ENCODE measurements around the gene SYNJ2. TPM values are rescaled to one million over a fixed set of nuclear protein-coding genes. Genes with fewer than 3 reads are reported as not detected.
A peak's percentile ranks its signal among the peaks of the same experiment; 100 is the strongest.

SYNJ2 gene
- total RNA-seq, 2 experiments from 2014 or later = 42.4 to 42.7 TPM

GRCh38 chr6:158011980-158012566, 30.4 kb downstream of the SYNJ2 start:
- Mint-ChIP-seq H3K4me1 (ENCODE audit: low read depth) (peaks cover 75% of the 10 kb centered on the region), H3K27me3 (ENCODE audit: low read depth) (no peaks in the 10 kb centered on the region), H3K9me3 (no peaks in the 10 kb centered on the region), H3K36me3 (ENCODE audit: low read depth) (peaks cover 20% of the 10 kb centered on the region), H3K27ac (no peak overlapping the region), H3K4me3 (no peak overlapping the region)
- intact Hi-C loops (cut with micrococcal nuclease) = no loop called here
- CTCF ChIA-PET = interaction anchor here (2.9 kb wide), 1 partner anchor 14 kb away, joined by 11 read pairs; no protein-coding TSS in a partner anchor
- DNase-seq = no peak

DNA sequence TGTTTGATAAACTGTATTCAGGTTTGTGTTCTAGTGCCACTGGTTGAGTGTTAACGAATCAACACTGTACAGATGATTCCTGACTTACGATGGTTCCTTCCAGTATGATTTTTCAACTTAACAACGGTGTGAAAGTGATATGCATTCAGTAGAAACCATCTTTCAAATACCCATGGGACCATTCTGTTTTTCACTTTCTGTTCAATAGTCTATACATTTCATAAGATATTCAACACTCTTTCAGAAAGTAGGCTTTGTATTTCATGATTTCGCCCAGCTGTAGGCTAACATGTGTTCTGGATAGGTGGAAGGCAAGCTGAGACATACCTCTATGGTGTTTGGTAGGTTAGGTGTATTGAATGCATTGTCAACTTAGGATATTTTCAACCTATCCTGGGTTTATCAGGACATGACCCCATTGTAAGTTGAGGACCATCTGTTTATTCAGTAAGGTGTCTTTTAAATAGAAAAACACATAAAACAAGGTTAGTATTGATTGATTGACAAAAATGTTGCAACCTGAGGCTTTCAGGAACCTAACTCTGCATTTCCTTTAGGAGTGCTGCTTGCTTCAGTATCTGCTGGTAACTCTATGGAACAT, 32.3 kb downstream of the SYNJ2 start:
- Mint-ChIP-seq H3K4me3 (no peak overlapping the region), H3K27ac (no peak overlapping the region), H3K36me3 (ENCODE audit: low read depth) (peaks cover 14% of the 10 kb centered on the region), H3K4me1 (ENCODE audit: low read depth) (peaks cover 58% of the 10 kb centered on the region), H3K27me3 (ENCODE audit: low read depth) (no peaks in the 10 kb centered on the region), H3K9me3 (no peaks in the 10 kb centered on the region)
- CTCF ChIA-PET = interaction anchor here (0.7 to 4.0 kb wide), 4 partner anchors 12 to 58 kb away, joined by 3 to 34 read pairs (median 4); partner anchors contain the start of gene SYNJ2
- DNase-seq = no peak
- intact Hi-C loops (cut with micrococcal nuclease) = no loop called here

- no peak overlapping the region for H3K4me3 Mint-ChIP-seq
- H3K9me3 Mint-ChIP-seq = no peaks in the 10 kb centered on the region
- peak; percentile 29 for DNase-seq
- CTCF ChIA-PET = interaction anchor here (0.7 to 4.0 kb wide), 4 partner anchors 12 to 57 kb away, joined by 3 to 34 read pairs (median 4); partner anchors contain the start of gene SYNJ2
- peaks cover 51% of the 10 kb centered on the region for H3K4me1 Mint-ChIP-seq (ENCODE audit: low read depth)
- peak overlapping the region; percentile 76 for H3K27ac Mint-ChIP-seq
- peaks cover 14% of the 10 kb centered on the region for H3K36me3 Mint-ChIP-seq (ENCODE audit: low read depth)
- no peaks in the 10 kb centered on the region for H3K27me3 Mint-ChIP-seq (ENCODE audit: low read depth)
- intact Hi-C loops (cut with micrococcal nuclease) = loop anchor here (1.0 kb wide), 1 partner anchor 12 kb away; no protein-coding TSS in a partner anchor
Measured at GRCh38 chr6:158014505-158015187, 33.0 kb downstream of the SYNJ2 start.

GRCh38 chr6:158015188-158015506, 33.5 kb downstream of the SYNJ2 start:
- no peak for DNase-seq
- no peak overlapping the region for H3K4me3 Mint-ChIP-seq
- intact Hi-C loops (cut with micrococcal nuclease) = loop anchor here (1.0 kb wide), 1 partner anchor 11 kb away; no protein-coding TSS in a partner anchor
- peaks cover 47% of the 10 kb centered on the region for H3K4me1 Mint-ChIP-seq (ENCODE audit: low read depth)
- CTCF ChIA-PET = interaction anchor here (1.2 to 4.0 kb wide), 2 partner anchors 11 to 32 kb away, joined by 3 to 34 read pairs; no protein-coding TSS in a partner anchor
- H3K27me3 Mint-ChIP-seq (ENCODE audit: low read depth) = no peaks in the 10 kb centered on the region
- peak overlapping the region; percentile 76 for H3K27ac Mint-ChIP-seq
- H3K36me3 Mint-ChIP-seq (ENCODE audit: low read depth) = peaks cover 18% of the 10 kb centered on the region
- H3K9me3 Mint-ChIP-seq = no peaks in the 10 kb centered on the region

- Mint-ChIP-seq H3K9me3 (no peaks in the 10 kb centered on the region), H3K27ac (no peak overlapping the region), H3K27me3 (ENCODE audit: low read depth) (no peaks in the 10 kb centered on the region), H3K4me3 (no peak overlapping the region), H3K4me1 (ENCODE audit: low read depth) (peaks cover 36% of the 10 kb centered on the region), H3K36me3 (ENCODE audit: low read depth) (peaks cover 12% of the 10 kb centered on the region)
- intact Hi-C loops (cut with micrococcal nuclease) = no loop called here
- CTCF ChIA-PET = interaction anchor here (4.0 kb wide), 1 partner anchor 9 kb away, joined by 34 read pairs; no protein-coding TSS in a partner anchor
- no peak for DNase-seq
Measured at GRCh38 chr6:158016571-158017383, 35.1 kb downstream of the SYNJ2 start.

DNA sequence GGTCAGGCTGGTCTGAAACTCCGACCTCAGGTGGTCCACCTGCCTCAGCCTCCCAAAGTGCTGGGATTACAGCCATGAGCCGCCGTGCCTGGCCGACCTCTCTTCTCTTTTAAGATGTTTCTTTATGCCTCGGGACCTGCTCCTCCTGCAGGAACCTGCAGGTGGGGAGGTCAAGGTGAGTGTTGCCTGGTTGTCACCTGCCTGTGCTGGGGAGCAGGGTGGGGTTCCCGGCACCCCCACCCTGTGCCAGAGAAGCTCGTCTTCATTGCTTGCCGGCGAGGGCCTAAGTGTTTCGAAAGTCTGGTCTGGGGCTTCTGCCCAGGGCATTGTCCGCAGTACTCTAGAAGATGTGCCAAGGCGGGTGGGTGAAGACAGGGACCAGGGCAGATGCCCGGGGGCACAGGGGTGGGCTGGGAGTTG, 36.0 kb downstream of the SYNJ2 start:
- H3K27ac Mint-ChIP-seq = no peak overlapping the region
- H3K9me3 Mint-ChIP-seq = no peaks in the 10 kb centered on the region
- no peaks in the 10 kb centered on the region for H3K27me3 Mint-ChIP-seq (ENCODE audit: low read depth)
- peaks cover 32% of the 10 kb centered on the region for H3K4me1 Mint-ChIP-seq (ENCODE audit: low read depth)
- CTCF ChIA-PET = interaction anchor here (0.7 to 4.0 kb wide), 2 partner anchors 9 to 24 kb away, joined by 3 to 34 read pairs; no protein-coding TSS in a partner anchor
- H3K36me3 Mint-ChIP-seq (ENCODE audit: low read depth) = peaks cover 12% of the 10 kb centered on the region
- intact Hi-C loops (cut with micrococcal nuclease) = no loop called here
- no peak for DNase-seq
- H3K4me3 Mint-ChIP-seq = no peak overlapping the region

DNA sequence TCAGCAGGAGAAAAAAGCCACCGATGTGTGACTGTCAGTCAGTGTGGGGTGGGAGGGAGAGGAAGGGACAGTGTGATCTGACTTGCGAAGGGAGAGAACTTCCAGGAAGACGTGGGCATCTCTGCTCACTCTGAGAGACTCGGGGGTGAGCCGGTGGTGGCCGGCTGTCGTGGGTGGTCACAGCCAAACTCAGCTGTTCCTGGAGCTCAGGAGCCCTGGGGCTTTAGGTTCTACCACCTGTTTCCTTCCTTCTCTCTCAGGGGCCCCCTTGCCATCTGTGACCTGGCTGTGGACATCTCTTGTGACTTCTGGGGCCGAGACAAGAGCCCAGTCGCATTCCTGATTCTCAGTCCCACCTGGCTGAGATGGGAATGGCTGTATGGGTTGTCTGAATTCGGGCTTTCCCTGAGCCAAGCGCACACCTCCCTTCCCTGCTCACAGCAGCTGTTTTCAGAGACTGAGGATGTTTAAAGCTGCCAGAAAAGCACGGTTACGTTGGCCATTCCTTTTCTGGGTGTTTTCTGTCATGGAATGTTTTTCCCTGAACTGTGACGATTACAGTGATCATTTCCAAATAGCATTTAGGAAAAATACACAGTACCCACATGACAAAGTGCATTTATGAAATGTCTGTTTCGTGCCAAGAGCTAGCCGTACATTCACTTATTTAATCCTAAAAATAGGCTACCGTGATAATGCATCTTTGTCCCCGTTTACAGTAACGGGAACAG, 36.5 kb downstream of the SYNJ2 start:
- H3K36me3 Mint-ChIP-seq (ENCODE audit: low read depth) = peaks cover 12% of the 10 kb centered on the region
- intact Hi-C loops (cut with micrococcal nuclease) = no loop called here
- H3K27me3 Mint-ChIP-seq (ENCODE audit: low read depth) = no peaks in the 10 kb centered on the region
- CTCF ChIA-PET = interaction anchor here (0.7 to 4.0 kb wide), 2 partner anchors 8 to 24 kb away, joined by 3 to 34 read pairs; no protein-coding TSS in a partner anchor
- no peak overlapping the region for H3K4me3 Mint-ChIP-seq
- DNase-seq = no peak
- no peaks in the 10 kb centered on the region for H3K9me3 Mint-ChIP-seq
- H3K27ac Mint-ChIP-seq = no peak overlapping the region
- peaks cover 29% of the 10 kb centered on the region for H3K4me1 Mint-ChIP-seq (ENCODE audit: low read depth)

DNA sequence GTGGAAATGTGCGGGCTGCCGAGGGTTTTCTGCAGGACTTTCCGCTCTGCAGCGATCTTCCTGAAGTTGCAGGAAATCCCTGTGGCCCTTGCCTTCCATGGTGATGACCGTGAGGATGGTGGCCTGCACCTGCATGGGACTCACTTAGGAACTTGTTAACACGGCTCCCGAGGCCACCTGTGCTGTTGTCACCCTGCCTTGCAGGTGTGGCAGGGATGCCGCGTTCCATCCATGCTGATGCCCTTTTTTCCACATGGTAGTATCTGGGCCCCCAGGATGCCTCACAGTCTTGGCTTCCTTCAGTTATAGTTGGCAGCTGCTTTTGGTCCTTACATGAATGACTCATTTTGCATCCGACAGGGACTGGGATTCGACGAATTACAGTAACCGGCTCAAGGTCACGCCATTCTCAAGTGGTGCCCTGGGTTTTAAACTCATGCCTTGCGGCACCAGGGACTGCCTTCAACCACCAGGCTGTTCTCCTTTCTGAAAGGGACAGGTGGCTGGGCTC, 37.2 kb downstream of the SYNJ2 start:
- Mint-ChIP-seq H3K9me3 (no peaks in the 10 kb centered on the region), H3K4me1 (ENCODE audit: low read depth) (peaks cover 22% of the 10 kb centered on the region), H3K4me3 (no peak overlapping the region), H3K27me3 (ENCODE audit: low read depth) (no peaks in the 10 kb centered on the region), H3K27ac (no peak overlapping the region), H3K36me3 (ENCODE audit: low read depth) (peaks cover 12% of the 10 kb centered on the region)
- no peak for DNase-seq
- intact Hi-C loops (cut with micrococcal nuclease) = no loop called here
- CTCF ChIA-PET = no interaction called here

GRCh38 chr6:158019416-158019815, 37.8 kb downstream of the SYNJ2 start:
- Mint-ChIP-seq H3K4me1 (ENCODE audit: low read depth) (peaks cover 17% of the 10 kb centered on the region), H3K9me3 (no peaks in the 10 kb centered on the region), H3K27ac (no peak overlapping the region), H3K36me3 (ENCODE audit: low read depth) (peaks cover 12% of the 10 kb centered on the region), H3K4me3 (no peak overlapping the region), H3K27me3 (ENCODE audit: low read depth) (no peaks in the 10 kb centered on the region)
- intact Hi-C loops (cut with micrococcal nuclease) = no loop called here
- CTCF ChIA-PET = no interaction called here
- DNase-seq = no peak

- no peak for DNase-seq
- Mint-ChIP-seq H3K27ac (peak overlapping the region; percentile 1), H3K9me3 (no peaks in the 10 kb centered on the region), H3K27me3 (ENCODE audit: low read depth) (no peaks in the 10 kb centered on the region), H3K36me3 (ENCODE audit: low read depth) (peaks cover 12% of the 10 kb centered on the region), H3K4me3 (no peak overlapping the region), H3K4me1 (ENCODE audit: low read depth) (peaks cover 14% of the 10 kb centered on the region)
- intact Hi-C loops (cut with micrococcal nuclease) = no loop called here
- CTCF ChIA-PET = no interaction called here
Measured at GRCh38 chr6:158020272-158020711, 38.6 kb downstream of the SYNJ2 start.

DNA sequence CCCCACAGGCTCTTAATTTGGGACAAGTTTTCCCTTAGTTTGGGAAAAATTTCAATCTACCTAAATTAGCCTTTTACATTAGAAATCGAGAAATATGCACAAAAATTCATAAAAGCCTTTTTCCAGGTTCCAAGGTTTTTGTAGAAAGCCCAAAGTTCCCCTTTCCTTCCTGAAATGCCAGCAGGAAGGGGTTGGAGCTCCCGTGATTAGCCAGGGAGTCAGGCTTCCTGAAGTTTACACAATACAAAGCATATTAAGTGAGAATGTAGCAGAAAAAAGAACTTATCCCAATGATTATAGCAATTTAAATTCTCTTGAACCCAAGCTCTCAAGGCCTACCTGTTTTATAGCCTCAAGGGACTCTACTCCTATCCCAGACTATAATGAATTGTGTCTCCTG, 39.1 kb downstream of the SYNJ2 start:
- intact Hi-C loops (cut with micrococcal nuclease) = no loop called here
- Mint-ChIP-seq H3K4me3 (no peak overlapping the region), H3K27me3 (ENCODE audit: low read depth) (no peaks in the 10 kb centered on the region)

More for the DNA sequence above, 39.1 kb downstream of the SYNJ2 start:
- Mint-ChIP-seq H3K4me1 (ENCODE audit: low read depth) (peaks cover 16% of the 10 kb centered on the region), H3K9me3 (no peaks in the 10 kb centered on the region), H3K36me3 (ENCODE audit: low read depth) (peaks cover 12% of the 10 kb centered on the region), H3K27ac (no peak overlapping the region)
- CTCF ChIA-PET = interaction anchor here (1.3 kb wide), 1 partner anchor 20 kb away, joined by 3 read pairs; no protein-coding TSS in a partner anchor
- DNase-seq = no peak

All from activated naive CD4-positive, alpha-beta T cell treated with anti-CD3 and anti-CD28 coated beads for 36 hours (primary cell).